Activated CD8-positive, alpha-beta memory T cell treated with anti-CD3 and anti-CD28 coated beads for 36 hours (primary cell): Measurements from ENCODE around the gene EMC8. TPM values are rescaled to one million over a fixed set of nuclear protein-coding genes. Genes with fewer than 3 reads are reported as not detected.
"Not testable (repeated sequence)": the region's sequence is repeated elsewhere in the genome, so short reads cannot be mapped to it uniquely, and the experiment has no call there.

ENCODE experiments used
- CTCF ChIA-PET: fragments of 350-600 bp; sonication (Branson Sonifier 250); formaldehyde crosslinking; loops from one replicate; lab custom pipeline; 2021; ENCODE audit warnings: antibody characterized with exemption; lab: Charles Lee
- POLR2A ChIA-PET: fragments of 350-600 bp; sonication (Branson Sonifier 250); formaldehyde crosslinking; loops from one replicate; lab custom pipeline; 2021; ENCODE audit warnings: antibody characterized with exemption; lab: Charles Lee
- total RNA-seq, 2 experiments: library from RNA; stranded (reverse); gene quantifications; one replicate each; pipeline ENCODE4 v1.2.3, GENCODE V29; 2021

EMC8 gene
- total RNA-seq, 2 experiments from 2014 or later, result 47.3 to 50.7 TPM

- CTCF ChIA-PET, result interaction anchor here (0.6 to 6.9 kb wide), 41 partner anchors 9 to 236 kb away, joined by 3 to 119 read pairs (median 4); partner anchors contain the start of gene IRF8
- POLR2A ChIA-PET, result interaction anchor here (0.6 to 0.8 kb wide), 3 partner anchors 165 to 174 kb away, joined by 3 read pairs; no protein-coding TSS in a partner anchor
These were observed 22.2 kb upstream of the EMC8 start for GRCh38 chr16:85821390-85822135.

DNA sequence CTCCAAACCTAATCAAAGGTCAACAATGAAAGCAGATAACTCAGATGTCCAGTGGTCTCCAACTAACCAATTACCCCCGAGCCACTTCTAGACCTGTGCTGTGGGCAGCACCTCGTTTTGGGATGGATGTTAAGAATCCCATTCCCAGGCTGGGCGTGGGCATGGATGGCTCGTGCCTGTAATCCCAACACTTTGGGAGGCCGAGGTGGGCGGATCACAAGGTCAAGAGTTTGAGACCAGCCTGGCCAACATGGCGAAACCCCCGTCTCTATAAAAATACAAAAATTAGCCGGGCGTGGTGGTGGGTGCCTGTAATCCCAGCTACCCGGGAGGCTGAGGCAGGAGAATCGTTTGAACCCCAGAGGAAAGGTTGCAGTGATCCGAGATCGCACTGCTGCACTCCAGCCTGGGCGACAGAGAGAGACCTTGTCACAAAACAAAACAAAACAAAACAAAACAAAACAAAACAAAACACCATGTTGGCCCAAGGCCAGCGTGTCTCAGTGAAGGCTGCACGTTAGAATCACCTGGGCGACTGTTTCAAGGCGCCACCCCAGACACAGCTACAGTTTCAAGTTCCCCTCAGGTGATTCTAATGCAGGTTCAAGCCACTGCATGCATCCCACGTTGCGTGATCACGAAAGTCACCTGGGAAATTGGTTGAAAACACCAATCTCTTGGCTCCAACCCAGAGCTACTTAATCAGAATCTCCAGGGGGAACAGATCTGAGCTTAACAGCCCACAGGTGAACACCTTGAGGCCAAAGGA is 21.4 kb upstream of the EMC8 start:
- POLR2A ChIA-PET, result no interaction called here
- CTCF ChIA-PET, result interaction anchor here (0.6 to 6.9 kb wide), 35 partner anchors 8 to 237 kb away, joined by 3 to 119 read pairs (median 5); partner anchors contain the start of gene IRF8

GRCh38 chr16:85819771-85820170 is 20.4 kb upstream of the EMC8 start:
- ChIA-PET POLR2A (no interaction called here), CTCF (interaction anchor here (0.8 to 6.9 kb wide), 18 partner anchors 9 to 225 kb away, joined by 3 to 119 read pairs (median 4); partner anchors contain the start of gene IRF8)

DNA sequence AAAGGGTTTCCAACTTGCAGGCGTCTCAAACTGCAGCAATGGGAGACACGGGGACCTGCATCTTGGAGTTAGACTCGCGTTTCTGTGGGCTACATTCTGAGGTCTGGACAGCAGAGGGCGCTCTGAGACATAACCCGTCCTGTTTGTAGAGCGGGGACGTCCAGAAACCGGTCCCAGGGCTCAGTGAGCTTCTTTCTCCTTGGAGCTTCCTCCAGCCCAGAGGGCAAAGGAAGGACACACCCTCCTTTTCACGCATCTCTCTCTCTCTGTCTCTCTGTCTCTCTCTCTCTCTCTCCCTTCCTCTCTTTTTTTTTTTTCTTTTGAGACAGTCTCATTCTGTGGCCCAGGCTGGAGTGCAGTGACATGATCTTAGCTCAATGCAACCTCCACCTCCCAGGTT is 19.9 kb upstream of the EMC8 start:
- ChIA-PET CTCF (interaction anchor here (0.8 to 6.9 kb wide), 18 partner anchors 9 to 225 kb away, joined by 3 to 119 read pairs (median 4); partner anchors contain the start of gene IRF8), POLR2A (interaction anchor here (0.7 kb wide), 1 partner anchor 381 kb away, joined by 4 read pairs; no protein-coding TSS in a partner anchor)

- POLR2A ChIA-PET, result not testable (repeated sequence)
- CTCF ChIA-PET, result interaction anchor here (6.9 kb wide), 1 partner anchor 172 kb away, joined by 119 read pairs; no protein-coding TSS in a partner anchor
These were observed 17.9 kb upstream of the EMC8 start for GRCh38 chr16:85817195-85817594.

DNA sequence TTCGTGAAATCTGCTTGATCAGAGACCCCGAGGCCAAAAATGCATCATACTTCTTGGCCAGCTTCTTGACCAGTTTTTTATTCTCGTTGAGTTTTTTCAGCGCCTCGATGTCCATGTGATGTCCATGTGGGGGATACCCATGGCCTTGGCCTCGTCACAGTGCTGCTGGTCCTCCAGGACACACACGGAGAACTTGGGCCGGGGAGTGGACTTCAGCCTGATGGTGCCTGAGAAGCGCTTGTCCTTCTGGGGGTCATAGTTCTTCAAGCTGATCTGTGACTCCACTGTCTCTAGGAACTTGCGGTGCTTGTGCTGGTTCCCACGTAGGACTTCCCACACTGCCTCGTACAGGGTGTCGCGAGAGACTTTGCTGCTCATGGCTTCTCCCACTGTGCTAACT is 16.8 kb upstream of the EMC8 start:
- CTCF ChIA-PET, result interaction anchor here (1.1 kb wide), 1 partner anchor 215 kb away, joined by 3 read pairs; no protein-coding TSS in a partner anchor
- POLR2A ChIA-PET, result no interaction called here

- ChIA-PET CTCF (interaction anchor here (1.1 kb wide), 1 partner anchor 8 kb away, joined by 6 read pairs; no protein-coding TSS in a partner anchor), POLR2A (no interaction called here)
These were observed 13.7 kb upstream of the EMC8 start for GRCh38 chr16:85812811-85813700.

- ChIA-PET CTCF (interaction anchor here (1.1 kb wide), 2 partner anchors 9 kb away, joined by 4 to 6 read pairs; no protein-coding TSS in a partner anchor), POLR2A (no interaction called here)
These were observed 12.9 kb upstream of the EMC8 start for GRCh38 chr16:85812031-85812807.

GRCh38 chr16:85810742-85811115 is 11.4 kb upstream of the EMC8 start:
- CTCF ChIA-PET, result interaction anchor here (1.1 to 1.3 kb wide), 2 partner anchors 9 to 10 kb away, joined by 4 read pairs; no protein-coding TSS in a partner anchor
- POLR2A ChIA-PET, result no interaction called here

GRCh38 chr16:85810097-85810741 is 10.9 kb upstream of the EMC8 start:
- CTCF ChIA-PET, result interaction anchor here (1.3 kb wide), 1 partner anchor 9 kb away, joined by 4 read pairs; no protein-coding TSS in a partner anchor
- POLR2A ChIA-PET, result no interaction called here

DNA sequence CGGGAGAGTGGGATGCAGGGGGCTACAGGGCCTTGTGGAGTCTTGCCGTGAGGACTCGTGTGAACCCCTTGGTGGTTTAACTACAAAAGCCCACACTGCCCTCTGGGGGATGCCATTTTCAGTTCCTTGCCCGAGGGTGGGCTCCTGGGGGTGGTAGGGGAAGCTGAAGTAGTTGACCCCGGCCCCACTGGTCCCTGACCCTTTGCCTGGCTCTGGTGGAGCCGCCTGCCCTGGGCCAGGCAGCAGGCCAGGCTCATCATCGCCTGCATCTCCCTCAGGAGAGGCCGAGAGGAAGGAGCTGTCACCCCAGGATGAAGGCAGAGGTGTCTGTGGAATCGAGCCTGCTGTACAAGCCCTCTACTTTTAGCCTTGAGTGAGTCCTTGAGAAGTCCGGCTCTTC is 10.3 kb upstream of the EMC8 start:
- POLR2A ChIA-PET, result no interaction called here

DNA sequence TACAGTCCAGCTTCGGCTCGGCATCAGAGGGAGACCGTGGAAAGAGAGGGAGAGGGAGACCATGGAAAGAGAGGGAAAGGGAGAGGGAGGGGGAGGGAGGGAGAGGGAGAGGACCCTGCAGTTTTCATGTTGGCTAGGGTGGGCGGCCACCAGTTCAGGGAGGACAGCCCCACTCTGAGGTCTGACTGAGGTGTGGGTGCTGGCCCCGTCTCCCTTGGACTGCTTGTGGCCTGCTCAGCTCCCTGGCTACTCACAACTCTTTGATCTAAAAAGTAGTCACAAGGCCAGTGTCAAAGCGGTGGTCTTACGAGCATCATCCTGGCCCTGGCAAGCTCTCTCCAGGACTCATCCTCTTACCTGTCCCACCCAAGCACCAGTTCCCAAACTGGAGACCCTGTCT is 9.6 kb upstream of the EMC8 start:
- CTCF ChIA-PET, result interaction anchor here (0.8 to 1.3 kb wide), 2 partner anchors 10 to 12 kb away, joined by 3 to 4 read pairs; no protein-coding TSS in a partner anchor
- POLR2A ChIA-PET, result no interaction called here

More for the DNA sequence above, 10.3 kb upstream of the EMC8 start:
- CTCF ChIA-PET, result interaction anchor here (0.8 to 1.3 kb wide), 3 partner anchors 10 to 11 kb away, joined by 3 to 4 read pairs (median 4); no protein-coding TSS in a partner anchor

DNA sequence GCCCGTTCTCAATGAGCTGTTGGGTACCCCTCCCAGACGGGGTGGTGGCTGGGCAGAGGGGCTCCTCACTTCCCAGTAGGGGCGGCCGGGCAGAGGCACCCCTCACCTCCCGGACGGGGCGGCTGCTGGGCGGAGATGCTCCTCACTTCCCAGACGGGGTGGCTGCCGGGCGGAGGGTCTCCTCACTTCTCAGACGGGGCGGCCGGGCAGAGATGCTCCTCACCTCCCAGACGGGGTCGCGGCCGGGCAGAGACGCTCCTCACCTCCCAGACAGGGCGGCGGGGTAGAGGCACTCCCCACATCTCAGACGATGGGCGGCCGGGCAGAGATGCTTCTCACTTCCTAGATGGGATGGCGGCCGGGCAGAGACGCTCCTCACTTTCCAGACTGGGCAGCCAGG is 8.8 kb upstream of the EMC8 start:
- CTCF ChIA-PET, POLR2A ChIA-PET: not testable (repeated sequence)

DNA sequence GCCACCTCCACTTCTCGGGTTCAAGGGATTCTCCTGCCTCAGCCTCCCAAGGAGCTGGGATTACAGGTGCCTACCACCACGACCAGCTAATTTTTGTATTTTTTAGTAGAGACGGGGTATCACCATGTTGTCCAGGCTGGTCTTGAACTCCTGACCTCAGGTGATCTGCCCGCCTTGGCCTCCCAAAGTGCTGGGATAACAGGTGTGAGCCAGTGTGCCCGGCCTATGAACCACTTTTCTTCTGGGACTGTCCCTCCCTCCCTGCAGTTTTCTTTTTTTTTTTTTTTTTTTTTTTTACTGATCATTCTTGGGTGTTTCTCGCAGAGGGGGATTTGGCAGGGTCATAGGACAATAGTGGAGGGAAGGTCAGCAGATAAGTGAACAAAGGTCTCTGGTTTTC is 8.0 kb upstream of the EMC8 start:
- CTCF ChIA-PET, result interaction anchor here (0.8 to 1.0 kb wide), 2 partner anchors 12 to 14 kb away, joined by 3 read pairs; no protein-coding TSS in a partner anchor
- POLR2A ChIA-PET, result not testable (repeated sequence)

- ChIA-PET CTCF (interaction anchor here (0.8 to 1.0 kb wide), 2 partner anchors 13 to 15 kb away, joined by 3 read pairs; no protein-coding TSS in a partner anchor), POLR2A (no interaction called here)
These were observed 7.2 kb upstream of the EMC8 start for GRCh38 chr16:85806539-85806938.

DNA sequence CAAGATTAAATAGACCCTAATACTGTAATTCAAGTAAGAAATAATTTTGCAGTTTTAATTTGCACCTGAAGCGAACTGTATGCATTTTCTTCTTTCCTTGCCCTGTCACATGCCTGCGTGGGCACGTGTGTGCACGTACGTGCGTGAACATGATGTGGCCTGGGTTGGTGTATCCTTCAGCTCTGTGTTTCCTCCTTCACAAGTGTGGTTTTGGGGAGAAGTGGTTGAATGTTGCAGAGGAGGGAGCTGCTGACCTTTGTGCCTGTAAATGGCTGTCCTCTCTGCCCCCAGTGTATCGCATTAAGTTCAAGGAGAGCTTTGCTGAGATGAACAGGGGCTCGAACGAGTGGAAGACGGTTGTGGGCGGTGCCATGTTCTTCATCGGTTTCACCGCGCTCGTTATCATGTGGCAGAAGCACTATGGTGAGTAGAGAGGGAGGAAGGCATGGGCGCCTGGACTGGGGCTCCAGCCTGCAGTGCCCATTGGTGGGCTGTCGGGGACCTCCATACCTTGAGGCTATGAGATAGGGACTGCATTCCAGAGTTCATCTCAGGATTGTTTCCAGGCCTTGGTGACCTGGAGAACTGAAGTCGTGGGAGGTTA is 6.2 kb upstream of the EMC8 start:
- CTCF ChIA-PET, result no interaction called here
- POLR2A ChIA-PET, result no interaction called here

DNA sequence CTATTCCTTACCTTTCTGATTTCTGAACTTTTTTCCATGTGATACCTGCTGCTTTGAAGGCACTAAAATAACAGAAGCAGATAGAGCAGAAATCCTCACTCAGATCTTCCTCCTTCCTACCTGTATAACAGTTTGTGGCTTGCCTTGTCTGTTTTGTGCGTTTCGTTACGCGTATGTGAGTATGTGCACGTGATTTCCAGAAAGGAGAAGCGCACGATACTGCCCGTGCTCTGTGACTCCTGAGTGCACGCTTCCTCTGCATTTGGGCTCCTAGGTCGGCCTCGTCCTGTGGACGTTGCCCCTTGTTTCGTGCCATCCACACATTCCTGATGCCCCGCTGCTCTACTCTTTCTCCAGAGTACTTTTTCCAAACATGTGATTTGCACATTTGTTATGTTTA is 4.2 kb upstream of the EMC8 start:
- POLR2A ChIA-PET, result no interaction called here
- CTCF ChIA-PET, result interaction anchor here (1.0 to 1.4 kb wide), 3 partner anchors 18 to 213 kb away, joined by 3 to 5 read pairs (median 4); no protein-coding TSS in a partner anchor
